NT2/D1 (cell line): ENCODE data around the gene SNIP1.
A peak's percentile ranks its signal among the peaks of the same experiment; 100 is the strongest.

Experiments
- DNase-seq: peaks from one replicate; pipeline ENCODE4 v3.0.0-alpha.2; 2011; ENCODE audit warnings: low read depth, low spot score
- H3K27me3 ChIP-seq: 2 replicates; pipeline ENCODE4 v1.6.0; 2011; ENCODE audit warnings: mild to moderate bottlenecking; ENCODE audit not compliant: insufficient read length, insufficient read depth
- H3K36me3 ChIP-seq: 2 replicates; pipeline ENCODE4 v1.6.1; 2011; ENCODE audit warnings: mild to moderate bottlenecking, low read length, mixed read lengths; ENCODE audit not compliant: insufficient read depth, insufficient read length
- H3K4me1 ChIP-seq: 2 replicates; pipeline ENCODE4 v1.5.1; 2011; ENCODE audit not compliant: insufficient read depth, insufficient read length
- H3K4me3 ChIP-seq: 2 replicates; pipeline ENCODE4 v1.5.1; 2011; ENCODE audit warnings: low read depth; ENCODE audit not compliant: insufficient read length
- H3K9ac ChIP-seq: 2 replicates; pipeline ENCODE4 v1.6.0; 2011; ENCODE audit warnings: low read depth; ENCODE audit not compliant: insufficient read length
- H3K9me3 ChIP-seq: 2 replicates; pipeline ENCODE4 v1.5.1; 2011; ENCODE audit warnings: mild to moderate bottlenecking, low read length; ENCODE audit not compliant: insufficient read depth
- SUZ12 ChIP-seq: IDR thresholded peaks from 2 replicates; pipeline ENCODE4 v1.6.1; 2011; ENCODE audit not compliant: insufficient read length, insufficient read depth; ENCODE audit errors: extremely low read depth
- YY1 ChIP-seq: IDR thresholded peaks from 2 replicates; pipeline ENCODE4 v1.6.1; 2011; ENCODE audit not compliant: insufficient read length, insufficient read depth
- ZNF274 ChIP-seq: IDR thresholded peaks from 2 replicates; pipeline ENCODE4 v1.6.1; 2011; ENCODE audit warnings: mild to moderate bottlenecking, low read depth, low read length

SNIP1 gene

DNA sequence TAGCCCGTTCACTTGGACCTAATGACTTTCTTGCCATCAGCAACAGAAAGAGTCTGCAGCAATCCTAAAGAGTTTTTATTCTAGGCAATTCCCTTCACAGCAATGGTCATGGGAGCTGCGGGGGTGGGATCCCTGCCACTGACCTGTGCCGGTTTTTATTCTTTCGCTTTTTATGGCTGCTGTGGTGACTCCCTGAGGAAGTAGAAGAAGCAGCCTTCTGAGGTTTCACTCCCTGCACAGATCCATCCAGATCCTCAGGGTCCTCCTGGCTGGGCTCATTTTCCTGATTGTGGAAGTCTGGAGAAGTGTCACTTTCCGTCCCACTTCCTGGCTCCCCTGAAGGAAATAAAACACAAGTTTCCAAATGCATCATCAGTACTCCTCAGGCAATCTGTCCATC lies 52.4 kb downstream of the SNIP1 start:
- Histone ChIP-seq H3K9ac (no peak overlapping the region), H3K36me3 (peaks cover 69% of the 10 kb centered on the region), H3K27me3 (no peaks in the 10 kb centered on the region), H3K4me3 (no peak overlapping the region), H3K4me1 (no peaks in the 10 kb centered on the region), H3K9me3 (no peaks in the 10 kb centered on the region)
- TF ChIP-seq ZNF274 (no peak), YY1 (no peak)
- no peak for DNase-seq

- DNase-seq, result no peak
- Histone ChIP-seq H3K27me3 (no peaks in the 10 kb centered on the region), H3K9ac (no peak overlapping the region), H3K36me3 (peaks cover 56% of the 10 kb centered on the region), H3K4me1 (no peaks in the 10 kb centered on the region), H3K4me3 (no peak overlapping the region), H3K9me3 (no peaks in the 10 kb centered on the region)
- no peak for TF ChIP-seq ZNF274
- TF ChIP-seq YY1, result no peak
- no peak for TF ChIP-seq SUZ12
These were observed 55.0 kb downstream of the SNIP1 start for GRCh38 chr1:37498872-37499617.

DNA sequence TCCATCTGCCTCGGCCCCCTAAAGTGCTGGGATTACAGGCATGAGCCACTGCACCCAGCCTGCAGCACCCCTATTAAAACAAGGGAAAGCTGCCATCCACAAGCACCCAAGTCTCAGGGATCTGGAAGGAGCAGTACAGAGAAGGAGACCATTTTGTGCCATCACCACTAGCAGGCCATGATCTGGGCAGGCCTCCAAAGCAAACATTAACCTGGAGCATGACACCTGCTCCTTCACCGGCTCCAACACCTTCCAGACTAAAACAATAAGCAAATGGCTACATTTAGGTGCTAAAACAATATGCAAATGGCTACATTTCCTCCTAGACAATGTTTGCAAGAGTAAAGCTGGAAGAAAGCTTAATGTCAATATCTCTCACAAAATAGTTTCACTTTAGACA lies 56.3 kb downstream of the SNIP1 start:
- Histone ChIP-seq H3K36me3 (peaks cover 57% of the 10 kb centered on the region), H3K9ac (no peak overlapping the region), H3K4me3 (no peak overlapping the region), H3K4me1 (no peaks in the 10 kb centered on the region), H3K27me3 (no peaks in the 10 kb centered on the region), H3K9me3 (no peaks in the 10 kb centered on the region)
- no peak for TF ChIP-seq ZNF274
- TF ChIP-seq YY1, result no peak
- no peak for DNase-seq

GRCh38 chr1:37495875-37496274 lies 58.2 kb downstream of the SNIP1 start:
- TF ChIP-seq YY1 (no peak), ZNF274 (no peak), SUZ12 (no peak)
- no peaks in the 10 kb centered on the region for H3K4me1 ChIP-seq
- no peaks in the 10 kb centered on the region for H3K9me3 ChIP-seq
- H3K9ac ChIP-seq, result no peak overlapping the region
- H3K36me3 ChIP-seq, result peaks cover 52% of the 10 kb centered on the region
- no peak for DNase-seq
- H3K4me3 ChIP-seq, result no peak overlapping the region
- no peaks in the 10 kb centered on the region for H3K27me3 ChIP-seq

DNA sequence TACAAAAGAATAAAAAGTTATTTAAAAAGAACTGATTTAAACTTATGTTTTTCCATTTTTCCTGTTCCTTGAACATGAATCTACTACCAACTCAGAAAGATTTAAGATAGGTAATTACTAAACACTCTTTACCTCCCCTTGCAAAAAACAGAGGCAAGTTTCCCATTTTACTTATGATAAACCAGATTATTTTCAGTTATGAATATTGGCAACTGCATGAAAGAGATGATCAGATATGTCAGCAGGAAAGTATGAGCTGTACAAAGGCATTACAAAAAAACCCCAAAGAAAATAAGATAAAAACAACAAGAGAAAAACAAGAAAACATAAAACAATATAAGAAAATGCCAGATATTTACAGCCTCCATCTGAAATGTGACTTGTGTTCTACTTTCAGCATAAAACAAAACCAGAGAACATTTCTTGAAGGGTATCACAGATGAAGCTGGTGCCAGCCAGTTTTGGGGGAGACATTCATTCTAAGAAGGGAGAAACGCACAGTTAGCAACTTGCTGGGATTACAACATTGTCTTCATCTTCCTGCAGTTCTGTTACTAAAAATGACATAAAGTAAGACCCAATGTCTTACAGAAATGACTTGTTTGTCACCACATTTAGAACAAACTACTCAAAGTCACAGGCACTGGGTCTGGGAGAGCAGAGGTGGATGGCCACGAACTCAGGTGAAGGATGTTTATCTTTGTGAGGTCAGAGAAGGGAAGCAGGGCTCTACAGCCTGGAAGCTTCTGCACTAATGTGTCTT lies 60.6 kb downstream of the SNIP1 start:
- Histone ChIP-seq H3K4me3 (no peak overlapping the region), H3K9me3 (no peaks in the 10 kb centered on the region), H3K4me1 (no peaks in the 10 kb centered on the region), H3K27me3 (no peaks in the 10 kb centered on the region), H3K36me3 (peaks cover 45% of the 10 kb centered on the region), H3K9ac (no peak overlapping the region)
- no peak for DNase-seq
- TF ChIP-seq ZNF274 (no peak), SUZ12 (no peak), YY1 (no peak)

- Histone ChIP-seq H3K9me3 (no peaks in the 10 kb centered on the region), H3K9ac (no peak overlapping the region), H3K27me3 (no peaks in the 10 kb centered on the region), H3K4me1 (peaks cover 14% of the 10 kb centered on the region), H3K36me3 (peaks cover 43% of the 10 kb centered on the region), H3K4me3 (no peak overlapping the region)
- TF ChIP-seq YY1, result no peak
- no peak for DNase-seq
These were observed 66.5 kb downstream of the SNIP1 start for GRCh38 chr1:37487619-37487984.

- Histone ChIP-seq H3K4me3 (no peak overlapping the region), H3K9ac (peak overlapping the region; percentile 45), H3K9me3 (no peaks in the 10 kb centered on the region), H3K27me3 (no peaks in the 10 kb centered on the region), H3K36me3 (peaks cover 48% of the 10 kb centered on the region), H3K4me1 (peaks cover 14% of the 10 kb centered on the region)
- TF ChIP-seq YY1, result no peak
- no peak for TF ChIP-seq SUZ12
- no peak for TF ChIP-seq ZNF274
- DNase-seq, result peak; percentile 79
These were observed 67.1 kb downstream of the SNIP1 start for GRCh38 chr1:37486680-37487618.
